Measurements from ENCODE around the gene CACNA1A. TPM values are rescaled to one million over a fixed set of nuclear protein-coding genes. Genes with fewer than 3 reads are reported as not detected.

CACNA1A gene
- total and polyA plus RNA-seq, 2 of the 13 experiments (the other 11 are each of a cell fraction or from before 2014, with no cell fraction given) = not detected

GRCh38 chr19:13382633-13382938, 123.7 kb downstream of the CACNA1A start:
- POLR2A ChIA-PET = no interaction called here

More at GRCh38 chr19:13382633-13382938, 123.7 kb downstream of the CACNA1A start:
- no peak overlapping the region for H3K27ac ChIP-seq (ENCODE audit: extremely low read length, insufficient read depth, low read length)
- H4K20me1 ChIP-seq (ENCODE audit: insufficient read depth, low read length) = no peaks in the 10 kb centered on the region
- no TSS peak for BruUV-seq (replicated peaks)
- TF ChIP-seq SP140L (CRISPR knock-in tag; IDR thresholded peaks at IDR 0.05; ENCODE audit: borderline replicate concordance) = no peak
- no peak for TF ChIP-seq NKX3-1 (CRISPR knock-in tag; IDR thresholded peaks at IDR 0.05)
- no peak for TF ChIP-seq NONO (IDR thresholded peaks at IDR 0.05)
- TF ChIP-seq NONO (CRISPR knock-in tag; conservative IDR thresholded peaks at IDR 0.05) = no peak
- no peak for TF ChIP-seq ZNF720 (CRISPR knock-in tag; IDR thresholded peaks at IDR 0.05)
- no peak for TF ChIP-seq MBNL3 (CRISPR knock-in tag; conservative IDR thresholded peaks at IDR 0.05)
- TF ChIP-seq ZNF891 (CRISPR knock-in tag; IDR thresholded peaks at IDR 0.05) = no peak
- no peak for TF ChIP-seq FLYWCH1 (CRISPR knock-in tag; IDR thresholded peaks at IDR 0.05)
- TF ChIP-seq UBTF (CRISPR knock-in tag; IDR thresholded peaks at IDR 0.05) = no peak
- no peak for TF ChIP-seq SMAD3 (CRISPR knock-in tag; IDR thresholded peaks at IDR 0.05)
- no peak for TF ChIP-seq KLF13 (CRISPR knock-in tag; IDR thresholded peaks at IDR 0.05)
- TF ChIP-seq CENPX (CRISPR knock-in tag; IDR thresholded peaks at IDR 0.05) = no peak
- no peak for TF ChIP-seq ZNF160 (CRISPR knock-in tag; IDR thresholded peaks at IDR 0.05)
- no peak for TF ChIP-seq ZNF18 (CRISPR knock-in tag; IDR thresholded peaks at IDR 0.05; ENCODE audit: insufficient replicate concordance)
- no peak overlapping the region for H2AFZ ChIP-seq (ENCODE audit: low read length)
- intact Hi-C loops (cut with micrococcal nuclease; ENCODE audit: unreplicated experiment) = no loop called here
- H3K36me3 ChIP-seq (replicated peaks in 1 of 2; ENCODE audit: control insufficient read depth in 1 of 2, insufficient read depth in 2 of 2, low read length in 2 of 2) = no peaks in the 10 kb centered on the region
- no peaks in the 10 kb centered on the region for H3K9me3 ChIP-seq (ENCODE audit: low read length)
- no peaks in the 10 kb centered on the region for H3K4me1 ChIP-seq (ENCODE audit: insufficient read depth, low read length)
- CTCF ChIA-PET (ENCODE audit: low intra/inter-chr PET ratio, low total read pairs) = no interaction called here
- H3K9ac ChIP-seq (ENCODE audit: insufficient read depth, low read depth, low read length) = no peak overlapping the region
- ATAC-seq (no peak), DNase-seq (ENCODE audit: low spot score) (no peak), FAIRE-seq (no peak)
- H3K79me2 ChIP-seq (ENCODE audit: insufficient read depth, low read length) = no peaks in the 10 kb centered on the region
- in situ Hi-C loops (cut with HindIII; ENCODE audit: extremely low pct_ligation_motif_present, low pct_unique_long_range_greater_than_20kb) = no loop called here
- 5% methylated on average over 4 of the region's 4 CpGs for WGBS (ENCODE audit: low lambda C conversion rate)
- H3K4me2 ChIP-seq (ENCODE audit: low read depth, low read length) = no peak overlapping the region
- H3K27me3 ChIP-seq (ENCODE audit: control insufficient read depth in 1 of 2, insufficient read depth in 2 of 2, low read length in 2 of 2) = peaks cover 0 to 8% of the 10 kb centered on the region in 2 experiments; a peak in 2 of 5 replicates
- no peak overlapping the region for H3K4me3 ChIP-seq (replicated peaks in 1 of 3; ENCODE audit: insufficient read depth in 1 of 3, low read depth in 2 of 3, low read length in 3 of 3)

Data from HepG2 (cell line).